ENCODE data around the gene MAP7.

MAP7 gene

DNA sequence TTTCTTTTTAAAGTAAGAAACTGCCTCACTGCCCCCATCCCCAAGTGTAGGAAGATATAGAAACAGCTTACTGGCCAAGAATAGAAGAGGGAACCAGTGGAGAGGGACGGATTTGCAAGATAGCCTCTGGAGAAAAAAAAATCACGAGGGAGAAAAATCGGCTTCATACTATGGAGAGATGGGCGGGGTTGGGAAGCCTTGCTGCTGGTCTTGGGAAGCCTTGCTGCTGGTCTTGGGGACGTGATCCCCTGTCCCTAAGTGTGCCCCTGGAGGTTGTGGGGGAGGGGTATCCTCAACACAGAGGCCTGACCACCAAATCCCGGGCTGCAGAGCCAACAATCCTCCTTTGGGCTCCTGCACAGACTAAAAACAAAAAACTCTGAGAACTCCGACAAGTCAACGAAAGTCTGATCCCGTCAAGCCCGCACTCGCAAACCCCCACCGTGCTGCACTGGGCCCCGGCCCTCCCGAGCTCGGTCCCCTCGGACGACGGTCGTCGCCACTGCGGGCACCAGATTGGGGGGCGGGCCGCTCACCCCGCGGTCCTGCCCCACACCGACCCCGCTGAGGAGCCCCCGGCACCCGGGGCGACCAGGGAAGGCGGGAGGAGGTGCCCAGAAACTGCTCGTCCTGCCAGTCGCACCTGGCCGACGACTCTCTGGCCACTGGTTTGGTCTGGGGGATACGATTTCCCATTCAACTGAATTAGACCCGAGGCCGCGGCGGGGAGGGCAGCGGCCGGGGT lies 750 bp downstream of the MAP7 start:
- peak overlapping the region; percentile 84 for H3K4me3 ChIP-seq (ENCODE audit: low read length)
- TF ChIP-seq CTCF (IDR thresholded peaks at IDR 0.05; ENCODE audit: insufficient read depth, low read depth, low read length, missing control alignments): no peak
- DNase-seq (ENCODE audit: low read depth): peak; percentile 46

GRCh38 chr6:136548582-136549299 lies 1.5 kb downstream of the MAP7 start:
- no peak for TF ChIP-seq CTCF (IDR thresholded peaks at IDR 0.05; ENCODE audit: insufficient read depth, low read depth, low read length, missing control alignments)
- DNase-seq (ENCODE audit: low read depth): peak; percentile 14
- H3K4me3 ChIP-seq (ENCODE audit: low read length): peak overlapping the region; percentile 84

GRCh38 chr6:136547871-136548270 lies 2.4 kb downstream of the MAP7 start:
- TF ChIP-seq CTCF (IDR thresholded peaks at IDR 0.05; ENCODE audit: insufficient read depth, low read depth, low read length, missing control alignments): no peak
- H3K4me3 ChIP-seq (ENCODE audit: low read length): no peak overlapping the region
- DNase-seq (ENCODE audit: low read depth): no peak

- peak; percentile 60 for DNase-seq (ENCODE audit: low read depth)
- TF ChIP-seq CTCF (IDR thresholded peaks at IDR 0.05; ENCODE audit: insufficient read depth, low read depth, low read length, missing control alignments): peak; percentile 73
These were observed 2.9 kb downstream of the MAP7 start for GRCh38 chr6:136547336-136547735.

DNA sequence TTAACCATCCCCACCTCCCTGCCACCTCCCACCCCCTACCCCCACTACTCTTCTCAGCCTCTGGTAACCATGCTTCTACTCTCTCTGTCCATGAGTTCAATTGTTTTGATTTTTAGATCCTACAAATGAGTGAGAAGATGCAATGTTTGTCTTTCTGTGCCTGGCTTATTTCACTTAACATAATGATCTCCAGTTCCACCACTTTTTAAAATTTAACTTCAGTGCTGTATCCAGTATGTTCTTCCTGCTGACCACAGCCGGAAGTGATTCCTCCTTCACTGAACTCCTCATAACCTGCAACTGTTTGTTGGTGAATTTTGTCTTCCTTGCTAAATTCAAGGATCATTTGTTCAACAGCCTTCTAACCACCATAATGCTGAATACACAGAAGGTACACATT lies 3.9 kb downstream of the MAP7 start:
- TF ChIP-seq CTCF (IDR thresholded peaks at IDR 0.05; ENCODE audit: insufficient read depth, low read depth, low read length, missing control alignments): no peak

More at GRCh38 chr6:136547336-136547735, 2.9 kb downstream of the MAP7 start:
- no peak overlapping the region for H3K4me3 ChIP-seq (ENCODE audit: low read length)

DNA sequence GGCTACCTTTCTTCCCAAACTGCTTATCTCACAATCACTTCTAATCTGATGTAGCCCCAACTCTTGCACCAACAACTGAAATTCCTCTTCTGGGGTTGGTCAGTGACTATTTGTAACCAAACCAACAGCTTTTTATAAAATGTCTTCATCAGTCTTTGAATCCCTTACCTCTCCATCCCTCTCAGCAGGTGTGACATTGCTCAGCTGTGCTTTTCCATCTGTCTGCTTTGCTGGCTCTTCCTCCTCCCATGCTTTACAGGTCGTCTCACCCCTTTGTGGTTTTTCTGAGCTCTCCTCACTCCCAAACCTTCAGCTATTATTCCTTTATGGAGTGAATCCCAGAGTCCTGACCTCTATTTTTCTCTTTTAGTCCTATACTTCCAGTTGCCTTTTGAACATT lies 5.9 kb downstream of the MAP7 start:
- DNase-seq (ENCODE audit: low read depth): no peak
- no peak for TF ChIP-seq CTCF (IDR thresholded peaks at IDR 0.05; ENCODE audit: insufficient read depth, low read depth, low read length, missing control alignments)
- H3K4me3 ChIP-seq (ENCODE audit: low read length): no peak overlapping the region

More for the DNA sequence above, 3.9 kb downstream of the MAP7 start:
- H3K4me3 ChIP-seq (ENCODE audit: low read length): no peak overlapping the region
- DNase-seq (ENCODE audit: low read depth): no peak

Data from epithelial cell of esophagus (primary cell).